Stomach (tissue), 9 donors: ENCODE data around the gene F11. TPM values are rescaled to one million over a fixed set of nuclear protein-coding genes. Genes with fewer than 3 reads are reported as not detected.
"Not testable (repeated sequence)": the region's sequence is repeated elsewhere in the genome, so short reads cannot be mapped to it uniquely, and the experiment has no call there.

Experiments used
- DNase-seq, 2 donors: peaks; one replicate each; pipeline versions ENCODE4 v3.0.0 to v3.0.0-alpha.2; 2013 to 2019
- H3K27ac ChIP-seq, 5 donors: fragments of 200-600 bp in 4 of 5; sonication (generic) in 4 of 5; one replicate each; pipeline ENCODE4 v1.5.1; 2013 to 2019; ENCODE audit warnings: mild to moderate bottlenecking in 1 of 5, moderate library complexity in 1 of 5
- H3K27me3 ChIP-seq, 3 donors: fragments of 200-600 bp; sonication (generic); one replicate each; pipeline ENCODE4 v1.5.1; 2017 to 2019; ENCODE audit warnings: mixed run types in 1 of 3
- H3K36me3 ChIP-seq, 4 donors: fragments of 200-600 bp; sonication (generic); 1 replicate in 3 of 4; 2 replicates in 1 of 4; pipeline ENCODE4 v1.5.1; 2016 to 2019
- H3K4me1 ChIP-seq, 4 donors: fragments of 200-600 bp; sonication (generic); one replicate each; pipeline ENCODE4 v1.5.1; 2016 to 2019
- H3K4me3 ChIP-seq, 4 donors: fragments of 200-600 bp; sonication (generic) in 3 of 4; one replicate each; pipeline ENCODE4 v1.5.1; 2016 to 2019; ENCODE audit warnings: mild to moderate bottlenecking in 1 of 4
- H3K9me3 ChIP-seq, 4 donors: fragments of 200-600 bp; sonication (generic); one replicate each; pipeline ENCODE4 v1.5.1; 2016 to 2019
- CTCF ChIP-seq, 7 experiments: fragments of 450-650 bp in 4 of 7; fragments of 200-600 bp in 3 of 7; sonication (generic) in 3 of 7; IDR thresholded peaks; one replicate each; pipeline ENCODE4 v1.5.1; 2016 to 2019; ENCODE audit warnings: antibody characterized with exemption in 7 of 7, control low read depth in 2 of 7, mild to moderate bottlenecking in 1 of 7
- EP300 ChIP-seq: sonication (generic); formaldehyde crosslinking; IDR thresholded peaks from one replicate; pipeline ENCODE4 v1.6.1; 2017; ENCODE audit warnings: antibody characterized with exemption
- POLR2A ChIP-seq, 4 donors: fragments of 450-650 bp; IDR thresholded peaks; one replicate each; pipeline ENCODE4 v1.6.1; 2016; ENCODE audit warnings: antibody characterized with exemption in 4 of 4, control low read depth in 2 of 4, mild to moderate bottlenecking in 1 of 4, moderate library complexity in 1 of 4
- POLR2AphosphoS5 ChIP-seq, 3 donors: sonication (generic); formaldehyde crosslinking; IDR thresholded peaks; one replicate each; pipeline ENCODE4 v1.6.1; 2016; ENCODE audit warnings: antibody characterized with exemption in 3 of 3
- WGBS, 5 donors: extraction: QIAGEN DNeasy Blood & Tissue Kit in 3 of 5; methylation state at CpG; one replicate each; pipeline versions ENCODE4 v1.1.5 to v1.1.7; 2013 to 2018; 5-methylcytosine and 5-hydroxymethylcytosine counted together
- intact Hi-C: fragments of 100-400 bp; cut with DNase I; formaldehyde crosslinking; loops from one replicate; pipeline ENCODE4 v1.15.1; 2023; ENCODE audit warnings: low total_unique reads
- polyA plus RNA-seq, 3 donors: library from polyadenylated mRNA; stranded (reverse); fragments of 200-250 nt; gene quantifications; one replicate each; pipeline ENCODE4 v1.2.3, GENCODE V29; 2013
- total RNA-seq, 5 donors: library from RNA; depleted of rRNA; stranded (reverse); fragments of >200 nt; gene quantifications; one replicate each; pipeline versions ENCODE4 v1.1.0 to v1.2.3, GENCODE V29; 2014 to 2016
- donor health status: healthy with polysubstance abuse.
- donor health status: Bipolar disorder and iron deficiency.
- donor health status: healthy.

The F11 gene
- total and polyA plus RNA-seq, 8 donors, result 0.18 TPM; not detected in 7

- TF ChIP-seq POLR2AphosphoS5 (IDR thresholded peaks at IDR 0.05) (no peak), EP300 (no peak), POLR2A (IDR thresholded peaks at IDR 0.05) (no peak)
- peaks cover 0 to 6% (median 2%) of the 10 kb centered on the region in 4 donors for H3K36me3 ChIP-seq
- intact Hi-C loops, result no loop called here
- H3K27me3 ChIP-seq, result no peaks in the 10 kb centered on the region
- no peak overlapping the region for H3K4me3 ChIP-seq
- no peak for DNase-seq
- H3K9me3 ChIP-seq, result no peaks in the 10 kb centered on the region
- WGBS, 5 donors, result 20 to 36% (median 23%) methylated on average over 2 of the region's 2 CpGs
- H3K4me1 ChIP-seq, result no peaks in the 10 kb centered on the region
- H3K27ac ChIP-seq, result no peak overlapping the region
These were observed 31.6 kb upstream of the F11 start for GRCh38 chr4:186234367-186234766.

- intact Hi-C loops, result no loop called here
- Histone ChIP-seq H3K36me3 (peaks cover 0 to 6% (median 2%) of the 10 kb centered on the region in 4 donors), H3K27me3 (no peaks in the 10 kb centered on the region), H3K4me3 (no peak overlapping the region), H3K27ac (no peak overlapping the region), H3K4me1 (no peaks in the 10 kb centered on the region), H3K9me3 (no peaks in the 10 kb centered on the region)
- no peak for DNase-seq
- no peak for TF ChIP-seq CTCF (IDR thresholded peaks at IDR 0.05)
- TF ChIP-seq POLR2A (IDR thresholded peaks at IDR 0.05), result no peak
- TF ChIP-seq EP300, result no peak
- no peak for TF ChIP-seq POLR2AphosphoS5 (IDR thresholded peaks at IDR 0.05)
- 49 to 70% (median 63%) methylated on average over 4 of the region's 4 CpGs for WGBS, 5 donors
These were observed 29.9 kb upstream of the F11 start for GRCh38 chr4:186236126-186236525.

- WGBS, 5 donors, result 64 to 85% (median 68%) methylated on average over 7 of the region's 7 CpGs
- Histone ChIP-seq H3K4me3 (no peak overlapping the region), H3K27ac (no peak overlapping the region), H3K9me3 (peaks cover 0 to 4% (median 0%) of the 10 kb centered on the region in 4 donors), H3K36me3 (peaks cover 0 to 6% (median 2%) of the 10 kb centered on the region in 4 donors), H3K4me1 (no peaks in the 10 kb centered on the region), H3K27me3 (no peaks in the 10 kb centered on the region)
- TF ChIP-seq EP300, result no peak
- no peak for TF ChIP-seq CTCF (IDR thresholded peaks at IDR 0.05)
- TF ChIP-seq POLR2AphosphoS5 (IDR thresholded peaks at IDR 0.05), result no peak
- no peak for TF ChIP-seq POLR2A (IDR thresholded peaks at IDR 0.05)
- DNase-seq, result no peak
- intact Hi-C loops, result no loop called here
These were observed 25.5 kb upstream of the F11 start for GRCh38 chr4:186240452-186240847.

- intact Hi-C loops, result no loop called here
- no peak for TF ChIP-seq CTCF (IDR thresholded peaks at IDR 0.05)
- no peak for TF ChIP-seq POLR2AphosphoS5 (IDR thresholded peaks at IDR 0.05)
- no peak for TF ChIP-seq EP300
- TF ChIP-seq POLR2A (IDR thresholded peaks at IDR 0.05), result no peak
- Histone ChIP-seq H3K36me3 (peaks cover 0 to 6% (median 2%) of the 10 kb centered on the region in 4 donors), H3K27ac (no peak overlapping the region), H3K9me3 (peaks cover 0 to 4% (median 0%) of the 10 kb centered on the region in 4 donors), H3K4me3 (no peak overlapping the region), H3K27me3 (no peaks in the 10 kb centered on the region), H3K4me1 (no peaks in the 10 kb centered on the region)
- 54 to 75% (median 58%) methylated on average over 7 of the region's 7 CpGs for WGBS, 5 donors
- DNase-seq, result no peak
These were observed 25.0 kb upstream of the F11 start for GRCh38 chr4:186240848-186241491.

GRCh38 chr4:186241616-186242015 lies 24.4 kb upstream of the F11 start:
- Histone ChIP-seq H3K27me3 (no peaks in the 10 kb centered on the region), H3K4me3 (no peak overlapping the region), H3K27ac (no peak overlapping the region), H3K9me3 (peaks cover 0 to 4% (median 0%) of the 10 kb centered on the region in 4 donors), H3K36me3 (peaks cover 0 to 6% (median 2%) of the 10 kb centered on the region in 4 donors), H3K4me1 (no peaks in the 10 kb centered on the region)
- DNase-seq, result no peak
- intact Hi-C loops, result no loop called here
- TF ChIP-seq EP300 (no peak), POLR2A (IDR thresholded peaks at IDR 0.05) (no peak), POLR2AphosphoS5 (IDR thresholded peaks at IDR 0.05) (no peak), CTCF (IDR thresholded peaks at IDR 0.05) (no peak)
- WGBS, 5 donors, result 81 to 90% (median 84%) methylated on average over 4 of the region's 4 CpGs

GRCh38 chr4:186242031-186242430 lies 24.0 kb upstream of the F11 start:
- intact Hi-C loops, H3K27ac ChIP-seq, DNase-seq, H3K36me3 ChIP-seq, H3K9me3 ChIP-seq, H3K27me3 ChIP-seq, H3K4me3 ChIP-seq, H3K4me1 ChIP-seq: not testable (repeated sequence)
- 68 to 91% (median 89%) methylated on average over 10 of the region's 10 CpGs for WGBS, 5 donors
